ENCODE data around the gene ERBB4.

GRCh38 chr2:211347328-211347727, 1191.3 kb downstream of the ERBB4 start:
- TF ChIP-seq, protein P1, sequence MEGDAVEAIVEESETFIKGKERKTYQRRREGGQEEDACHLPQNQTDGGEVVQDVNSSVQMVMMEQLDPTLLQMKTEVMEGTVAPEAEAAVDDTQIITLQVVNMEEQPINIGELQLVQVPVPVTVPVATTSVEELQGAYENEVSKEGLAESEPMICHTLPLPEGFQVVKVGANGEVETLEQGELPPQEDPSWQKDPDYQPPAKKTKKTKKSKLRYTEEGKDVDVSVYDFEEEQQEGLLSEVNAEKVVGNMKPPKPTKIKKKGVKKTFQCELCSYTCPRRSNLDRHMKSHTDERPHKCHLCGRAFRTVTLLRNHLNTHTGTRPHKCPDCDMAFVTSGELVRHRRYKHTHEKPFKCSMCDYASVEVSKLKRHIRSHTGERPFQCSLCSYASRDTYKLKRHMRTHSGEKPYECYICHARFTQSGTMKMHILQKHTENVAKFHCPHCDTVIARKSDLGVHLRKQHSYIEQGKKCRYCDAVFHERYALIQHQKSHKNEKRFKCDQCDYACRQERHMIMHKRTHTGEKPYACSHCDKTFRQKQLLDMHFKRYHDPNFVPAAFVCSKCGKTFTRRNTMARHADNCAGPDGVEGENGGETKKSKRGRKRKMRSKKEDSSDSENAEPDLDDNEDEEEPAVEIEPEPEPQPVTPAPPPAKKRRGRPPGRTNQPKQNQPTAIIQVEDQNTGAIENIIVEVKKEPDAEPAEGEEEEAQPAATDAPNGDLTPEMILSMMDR (IDR thresholded peaks at IDR 0.05; ENCODE audit: low read depth, low read length, poor library complexity, severe bottlenecking) = peak; percentile 49
- no peak for TF ChIP-seq EZH2phosphoT487 (IDR thresholded peaks at IDR 0.05; ENCODE audit: borderline replicate concordance, low read length)

All from DOHH2 (cell line).